GM12864 (cell line): ENCODE measurements around the gene PHF12.

Experiments
- DNase-seq: peaks from one replicate; pipeline ENCODE4 v3.0.0-alpha.2; 2011; ENCODE audit warnings: low read depth
- H3K4me3 ChIP-seq: 2 replicates; pipeline ENCODE4 v1.5.1; 2011; ENCODE audit warnings: mild to moderate bottlenecking, low read depth, low read length, control low read depth
- CTCF ChIP-seq: IDR thresholded peaks from 2 replicates; pipeline ENCODE4 v1.5.1; 2011; ENCODE audit warnings: low read depth, mild to moderate bottlenecking, moderate library complexity, low read length, control low read depth, inconsistent platforms; ENCODE audit errors: missing control alignments

The PHF12 gene

GRCh38 chr17:28891201-28891600 lies 60.1 kb downstream of the PHF12 start:
- H3K4me3 ChIP-seq = no peak overlapping the region
- no peak for TF ChIP-seq CTCF
- no peak for DNase-seq

- no peak overlapping the region for H3K4me3 ChIP-seq
- TF ChIP-seq CTCF = no peak
- no peak for DNase-seq
Observed at GRCh38 chr17:28889996-28890395, 61.3 kb downstream of the PHF12 start.

- H3K4me3 ChIP-seq = no peak overlapping the region
- no peak for TF ChIP-seq CTCF
- no peak for DNase-seq
Observed at GRCh38 chr17:28888832-28889231, 62.5 kb downstream of the PHF12 start.

- DNase-seq = no peak
- no peak overlapping the region for H3K4me3 ChIP-seq
- no peak for TF ChIP-seq CTCF
Observed at GRCh38 chr17:28887871-28888471, 63.3 kb downstream of the PHF12 start.

GRCh38 chr17:28885951-28886350 lies 65.4 kb downstream of the PHF12 start:
- no peak for DNase-seq
- no peak overlapping the region for H3K4me3 ChIP-seq
- TF ChIP-seq CTCF = no peak

- H3K4me3 ChIP-seq = no peak overlapping the region
- no peak for TF ChIP-seq CTCF
- no peak for DNase-seq
Observed at GRCh38 chr17:28885363-28885762, 66.0 kb downstream of the PHF12 start.

- no peak overlapping the region for H3K4me3 ChIP-seq
- no peak for TF ChIP-seq CTCF
Observed at GRCh38 chr17:28883967-28884702, 67.2 kb downstream of the PHF12 start.

More at GRCh38 chr17:28883967-28884702, 67.2 kb downstream of the PHF12 start:
- DNase-seq = no peak
